ENCODE results near the gene ZNF526.
"Not testable (repeated sequence)": the region's sequence is repeated elsewhere in the genome, so short reads cannot be mapped to it uniquely, and the experiment has no call there.

The ZNF526 gene

DNA sequence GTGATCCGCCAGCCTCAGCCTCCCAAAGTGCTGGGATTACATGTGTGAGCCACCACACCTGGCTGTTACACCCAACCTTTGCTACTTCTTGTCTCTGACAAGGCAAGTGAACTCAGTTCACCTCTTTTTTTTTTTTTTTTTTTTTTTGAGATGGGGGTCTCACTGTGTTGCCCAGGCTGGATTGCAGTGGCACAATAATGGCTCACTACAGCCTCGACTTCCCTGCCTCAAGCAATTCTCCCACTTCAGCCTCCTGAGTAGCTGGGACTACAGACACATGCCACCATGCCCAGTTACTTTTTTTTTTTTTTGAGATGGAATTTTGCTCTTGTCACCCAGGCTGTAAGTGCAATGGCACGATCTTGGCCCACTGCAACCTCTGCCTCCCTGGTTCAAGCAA, 37.7 kb downstream of the ZNF526 start:
- not testable (repeated sequence) for DNase-seq (ENCODE audit: low spot score); FAIRE-seq

DNA sequence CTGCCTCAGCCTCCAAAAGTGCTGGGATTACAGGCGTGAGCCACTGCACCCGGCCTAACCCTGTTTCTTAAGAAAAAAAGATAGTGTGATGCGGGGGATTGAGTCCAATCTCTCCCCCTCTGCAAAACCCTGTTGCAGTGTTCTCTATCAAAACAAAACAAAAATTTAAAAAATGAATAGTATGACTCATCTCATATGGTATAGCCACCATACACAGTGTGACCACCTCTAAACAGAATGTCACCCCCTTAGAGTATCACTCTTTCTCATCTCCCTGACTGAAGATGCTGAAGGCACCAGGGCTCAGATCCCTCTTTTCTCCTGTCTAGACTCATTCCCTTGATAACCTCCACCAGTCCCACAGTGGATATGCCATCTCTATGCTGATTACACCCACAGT, 41.7 kb downstream of the ZNF526 start:
- DNase-seq (ENCODE audit: low spot score) (no peak), FAIRE-seq (no peak)

DNA sequence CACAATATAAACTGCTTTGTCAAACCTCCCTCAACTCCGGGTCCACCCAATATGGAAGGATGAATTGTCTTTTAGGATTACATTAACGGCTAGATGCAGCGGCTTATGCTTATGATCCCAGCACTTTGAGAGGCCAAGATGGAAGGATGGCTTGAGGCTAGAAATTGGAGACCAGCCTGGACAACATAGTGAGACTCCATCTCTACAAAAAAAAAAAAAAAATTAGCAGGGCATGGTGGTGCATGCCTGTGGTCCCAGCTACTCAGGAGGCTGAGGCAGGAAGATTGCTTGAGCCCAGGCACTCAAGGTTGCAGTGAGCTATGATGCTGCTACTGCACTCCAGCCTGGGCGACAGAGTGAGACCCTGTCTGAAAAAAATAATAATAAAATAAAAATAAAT, 46.0 kb downstream of the ZNF526 start:
- not testable (repeated sequence) for FAIRE-seq; DNase-seq (ENCODE audit: low spot score)

DNA sequence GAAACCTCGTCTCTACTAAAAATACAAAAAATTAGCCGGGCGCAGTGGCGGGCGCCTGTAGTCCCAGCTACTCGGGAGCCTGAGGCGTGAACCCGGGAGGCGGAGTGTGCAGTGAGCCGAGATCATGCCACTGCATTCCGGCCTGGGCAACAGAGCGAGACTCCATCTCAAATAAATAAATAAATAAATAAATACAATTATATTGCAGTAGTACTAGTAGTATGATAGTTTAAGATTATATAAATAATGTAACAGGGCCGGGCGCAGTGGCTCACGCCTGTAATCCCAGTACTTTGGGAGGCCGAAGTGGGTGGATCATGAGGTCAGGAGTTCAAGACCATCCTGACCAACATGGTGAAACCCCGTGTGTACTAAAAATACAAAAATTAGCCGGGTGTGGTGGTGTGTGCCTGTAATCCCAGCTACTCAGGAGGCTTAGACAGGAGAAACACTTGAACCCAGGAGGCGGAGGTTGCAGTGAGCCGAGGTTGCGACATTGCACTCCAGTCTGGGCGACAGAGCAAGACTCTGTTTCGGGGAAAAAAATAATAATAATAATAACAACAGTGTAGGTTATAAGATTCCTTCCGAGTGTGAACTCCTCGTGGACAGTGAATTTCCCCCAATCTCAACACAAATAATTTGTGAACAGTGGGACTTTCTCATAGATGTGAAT, 47.0 kb downstream of the ZNF526 start:
- DNase-seq (ENCODE audit: low spot score); FAIRE-seq: not testable (repeated sequence)

DNA sequence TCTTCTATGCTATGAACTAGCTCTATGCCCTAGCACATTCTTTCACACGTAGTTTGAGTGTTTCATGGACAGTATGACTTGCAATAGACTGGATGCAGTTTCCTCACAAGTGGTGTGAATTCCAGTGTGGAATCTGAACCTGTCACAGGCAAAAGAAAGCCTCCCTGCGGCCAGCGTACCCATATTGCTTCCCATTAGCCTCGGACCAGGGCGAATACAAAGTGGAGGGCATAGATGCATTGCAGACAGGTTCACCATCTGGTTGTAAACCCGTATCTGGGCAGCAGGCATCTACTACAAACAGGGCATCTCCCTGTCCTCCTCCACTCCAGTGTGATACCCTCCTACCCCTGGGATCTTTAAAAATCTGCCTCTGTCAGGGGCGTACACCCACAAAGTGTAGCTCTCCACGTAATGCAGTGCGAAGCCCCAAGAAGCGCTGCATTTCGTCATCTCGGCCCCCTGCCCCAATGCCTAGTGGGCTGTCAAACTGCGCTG, 47.6 kb downstream of the ZNF526 start:
- no peak for FAIRE-seq
- no peak for DNase-seq (ENCODE audit: low spot score)

DNA sequence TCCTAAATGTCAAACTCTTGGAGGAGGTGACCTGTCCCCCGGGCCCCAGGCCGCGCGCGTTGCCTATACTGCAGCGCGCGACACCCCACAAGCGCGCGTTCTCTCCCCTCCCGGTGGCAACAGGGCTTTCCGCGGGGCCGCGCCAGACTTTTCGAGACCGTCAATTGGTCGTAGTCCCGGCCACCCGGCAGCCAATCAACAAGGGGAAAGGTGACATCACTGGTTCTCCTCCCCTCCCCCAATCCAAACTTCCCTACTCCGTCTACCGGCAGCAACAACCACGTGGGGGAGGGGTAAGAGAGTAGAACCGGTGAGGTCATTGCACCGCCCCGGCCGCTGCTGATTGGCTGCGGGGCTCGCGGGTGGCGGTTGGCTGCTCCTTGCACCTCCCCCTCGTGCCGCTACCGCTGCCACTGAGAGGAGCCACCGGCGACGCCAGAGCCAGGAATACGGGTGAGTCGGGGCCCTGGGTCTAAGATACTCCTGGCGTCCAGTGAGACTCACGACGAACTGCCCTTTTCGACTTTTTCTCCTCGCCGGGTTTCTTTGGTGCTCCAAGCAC, 48.1 kb downstream of the ZNF526 start:
- DNase-seq (ENCODE audit: low spot score) (peak; percentile 92), FAIRE-seq (peak; percentile 81)

DNA sequence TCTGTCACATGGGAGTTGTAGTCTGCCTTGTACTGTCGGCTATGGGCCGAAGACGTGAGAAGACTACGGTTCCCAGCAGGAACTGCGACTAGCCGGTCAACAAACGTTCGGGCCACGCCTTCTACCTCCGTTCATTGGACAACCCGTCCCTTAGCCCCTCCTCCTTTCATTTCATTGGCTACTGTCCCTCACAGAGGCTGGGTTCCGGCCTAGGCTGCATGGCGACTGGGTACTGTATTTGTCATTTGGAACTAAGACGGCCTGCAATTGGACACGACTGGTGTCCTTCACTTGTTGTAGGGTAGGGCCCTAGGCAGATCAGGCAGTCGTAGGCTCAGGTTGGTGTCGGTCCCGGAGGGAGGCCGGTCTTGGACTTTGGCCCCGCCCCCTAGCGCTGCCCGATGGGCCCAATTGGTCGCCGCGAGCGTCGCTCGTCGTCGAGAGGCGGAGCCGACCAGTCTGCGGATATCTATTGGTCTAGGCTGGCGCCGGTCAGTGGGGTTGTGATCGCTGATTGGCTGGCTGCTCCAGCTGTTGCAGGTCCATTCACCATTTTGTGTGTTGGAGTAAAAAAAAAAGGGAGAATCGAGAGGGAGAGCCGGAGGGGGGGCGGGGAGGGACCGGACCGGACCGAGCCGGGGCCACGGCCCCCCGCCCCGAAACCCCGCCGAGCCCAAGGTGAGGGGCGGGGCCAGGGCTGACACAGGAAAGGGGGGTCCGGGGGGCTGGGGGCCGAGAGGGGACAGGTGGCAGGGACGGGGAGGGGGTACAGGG, 48.8 kb downstream of the ZNF526 start, which contains the start of gene CIC:
CIC (plus strand) TSS at position 549 of the 774 bp plus-strand sequence. CDS start 2,532 bp downstream, outside the sequence.
- peak; percentile 94 for DNase-seq (ENCODE audit: low spot score)
- peak; percentile 9 for FAIRE-seq

DNA sequence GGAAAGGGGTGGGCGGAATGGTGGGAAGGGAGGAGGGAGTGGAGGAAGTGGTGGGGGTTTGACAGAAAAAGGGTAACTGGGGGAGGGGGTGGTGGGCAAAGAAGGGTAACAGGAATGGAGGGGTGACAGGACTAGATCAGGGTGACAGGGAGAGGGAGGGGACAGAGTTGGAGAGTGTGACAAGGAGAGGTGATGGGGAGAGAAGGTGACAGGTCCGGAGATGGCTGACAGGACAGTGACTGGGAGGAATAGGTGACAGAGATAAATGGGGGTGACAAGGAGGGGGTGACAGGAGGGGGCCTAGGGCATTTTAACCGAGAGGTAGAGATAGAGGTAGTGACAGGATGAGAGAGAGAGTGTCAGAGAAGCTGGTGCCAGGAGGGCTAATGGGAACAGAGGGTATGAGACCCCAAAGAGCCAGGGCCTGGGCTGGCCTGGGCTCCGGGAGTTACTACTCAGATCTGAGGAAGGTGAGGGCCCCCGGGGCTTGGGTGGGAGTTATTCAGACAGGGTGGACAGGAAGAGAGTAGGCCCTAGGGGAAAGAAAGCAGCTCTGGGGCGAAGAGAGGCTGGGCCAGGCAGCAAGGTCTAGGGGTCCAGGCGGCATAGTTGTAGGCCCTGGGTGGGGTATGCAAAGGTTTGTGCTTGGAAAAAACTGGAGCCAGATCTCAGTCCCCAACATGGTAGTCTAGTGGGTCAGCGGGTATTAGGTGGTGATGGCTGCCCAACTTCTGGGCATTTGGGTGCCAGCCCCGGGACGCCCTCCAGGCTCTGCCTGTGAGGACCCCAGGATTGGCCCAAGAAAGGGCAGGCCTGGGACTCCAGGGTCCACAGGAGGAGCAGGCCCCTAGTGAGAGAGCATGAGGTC, 49.6 kb downstream of the ZNF526 start:
- FAIRE-seq (no peak), DNase-seq (ENCODE audit: low spot score) (no peak)

DNA sequence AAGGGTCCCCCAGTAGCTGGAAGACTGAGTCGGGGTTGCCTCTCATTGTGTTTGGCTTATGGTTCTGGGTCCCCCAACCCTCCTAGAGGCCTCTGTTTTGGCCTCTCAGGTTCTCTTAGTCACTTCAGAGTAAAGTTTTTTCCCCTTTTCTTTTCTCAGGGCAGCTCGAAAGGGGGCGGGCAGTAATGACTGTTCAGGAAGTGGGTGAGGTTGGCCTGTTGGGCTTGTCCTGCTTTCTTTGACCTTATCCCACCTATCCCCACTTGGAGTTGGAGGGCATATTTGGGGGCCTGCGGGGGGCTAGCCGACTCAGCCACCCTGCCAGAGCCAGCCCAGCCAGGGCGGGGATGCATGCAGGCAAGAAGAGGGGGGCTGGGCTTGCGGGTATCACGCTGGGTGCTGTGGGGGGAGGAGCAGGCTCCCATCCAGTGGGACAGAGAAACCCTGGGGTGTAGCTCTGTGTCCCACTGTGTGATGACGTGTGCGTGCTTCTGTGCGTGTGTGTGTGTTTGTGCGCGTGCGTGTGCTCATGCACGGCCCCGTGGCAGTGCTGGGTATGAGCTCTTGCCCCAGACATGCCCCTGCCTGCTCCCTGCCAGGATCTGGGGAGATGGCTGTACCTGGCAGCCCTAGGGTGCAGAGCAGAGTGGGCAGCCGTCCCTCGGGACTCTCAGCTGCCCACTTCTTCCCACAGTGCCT, 50.4 kb downstream of the ZNF526 start:
- DNase-seq (ENCODE audit: low spot score) (peak; percentile 45), FAIRE-seq (peak; percentile 96)

DNA sequence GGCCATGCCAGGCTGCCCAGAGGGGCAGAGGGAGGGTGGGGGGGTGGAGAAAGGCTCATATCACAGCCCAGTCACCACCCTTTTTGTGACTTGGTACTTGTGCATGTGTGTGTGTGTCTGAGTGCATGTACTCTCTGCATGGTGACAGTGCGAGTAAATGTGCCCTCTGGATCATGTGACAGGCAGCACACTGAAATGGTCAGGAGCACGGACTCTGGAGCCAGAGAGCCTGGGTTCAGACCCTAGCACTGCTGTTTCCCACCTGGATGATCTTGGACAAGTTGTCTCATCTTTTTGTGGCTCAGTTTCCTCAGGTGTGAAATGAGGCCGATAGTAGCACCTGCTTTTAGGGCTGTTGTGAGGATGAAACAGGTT, 50.9 kb downstream of the ZNF526 start:
- DNase-seq (ENCODE audit: low spot score) = no peak
- peak; percentile 63 for FAIRE-seq

DNA sequence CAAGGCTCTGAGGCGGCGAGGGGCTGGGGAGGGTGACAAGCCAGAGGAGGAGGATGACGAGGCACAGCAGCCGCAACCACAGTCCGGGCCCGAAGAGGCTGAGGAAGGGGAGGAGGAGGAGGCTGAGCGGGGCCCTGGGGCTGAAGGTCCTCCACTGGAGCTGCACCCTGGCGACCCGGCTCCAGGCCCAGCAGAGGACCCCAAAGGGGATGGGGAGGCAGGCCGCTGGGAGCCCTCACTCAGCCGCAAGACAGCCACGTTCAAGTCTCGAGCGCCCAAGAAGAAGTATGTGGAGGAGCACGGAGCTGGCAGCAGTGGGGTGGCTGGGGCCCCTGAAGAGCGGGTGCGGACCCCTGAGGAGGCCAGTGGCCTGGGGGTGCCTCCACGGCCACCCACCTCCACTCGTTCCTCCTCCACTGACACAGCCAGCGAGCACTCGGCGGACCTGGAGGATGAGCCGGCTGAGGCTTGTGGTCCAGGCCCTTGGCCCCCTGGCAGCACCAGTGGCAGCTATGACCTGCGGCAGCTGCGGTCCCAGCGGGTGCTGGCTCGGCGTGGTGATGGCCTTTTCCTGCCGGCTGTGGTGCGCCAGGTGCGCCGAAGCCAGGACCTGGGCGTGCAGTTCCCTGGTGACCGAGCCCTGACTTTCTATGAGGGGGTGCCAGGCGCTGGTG, 51.9 kb downstream of the ZNF526 start:
- FAIRE-seq = no peak
- no peak for DNase-seq (ENCODE audit: low spot score)

DNA sequence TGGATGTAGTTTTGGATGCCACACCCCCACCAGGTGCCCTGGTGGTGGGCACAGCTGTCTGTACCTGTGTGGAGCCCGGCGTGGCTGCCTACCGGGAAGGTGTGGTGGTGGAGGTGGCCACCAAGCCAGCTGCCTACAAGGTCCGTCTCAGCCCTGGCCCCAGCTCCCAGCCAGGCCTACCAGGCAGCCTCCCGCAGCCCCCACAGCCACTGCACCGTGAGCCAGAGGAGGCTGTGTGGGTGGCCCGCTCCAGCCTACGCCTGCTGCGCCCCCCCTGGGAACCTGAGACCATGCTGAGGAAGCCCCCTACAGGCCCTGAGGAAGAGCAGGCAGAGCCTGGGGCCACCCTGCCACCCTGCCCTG, 52.4 kb downstream of the ZNF526 start:
- DNase-seq (ENCODE audit: low spot score) (no peak), FAIRE-seq (no peak)

DNA sequence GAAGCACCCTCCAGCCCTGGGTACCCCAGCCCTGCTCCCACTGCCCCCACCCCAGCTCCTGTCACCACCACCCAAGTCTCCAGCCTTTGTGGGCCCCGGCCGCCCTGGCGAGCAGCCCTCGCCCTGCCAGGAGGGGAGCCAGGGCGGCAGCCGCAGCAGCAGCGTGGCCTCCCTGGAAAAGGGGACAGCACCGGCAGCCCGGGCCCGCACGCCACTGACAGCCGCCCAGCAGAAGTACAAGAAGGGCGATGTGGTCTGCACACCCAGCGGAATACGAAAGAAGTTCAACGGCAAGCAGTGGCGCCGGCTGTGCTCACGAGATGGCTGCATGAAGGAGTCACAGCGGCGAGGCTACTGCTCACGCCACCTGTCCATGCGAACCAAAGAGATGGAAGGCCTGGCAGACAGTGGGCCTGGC, 52.9 kb downstream of the ZNF526 start:
- DNase-seq (ENCODE audit: low spot score) (no peak), FAIRE-seq (no peak)

DNA sequence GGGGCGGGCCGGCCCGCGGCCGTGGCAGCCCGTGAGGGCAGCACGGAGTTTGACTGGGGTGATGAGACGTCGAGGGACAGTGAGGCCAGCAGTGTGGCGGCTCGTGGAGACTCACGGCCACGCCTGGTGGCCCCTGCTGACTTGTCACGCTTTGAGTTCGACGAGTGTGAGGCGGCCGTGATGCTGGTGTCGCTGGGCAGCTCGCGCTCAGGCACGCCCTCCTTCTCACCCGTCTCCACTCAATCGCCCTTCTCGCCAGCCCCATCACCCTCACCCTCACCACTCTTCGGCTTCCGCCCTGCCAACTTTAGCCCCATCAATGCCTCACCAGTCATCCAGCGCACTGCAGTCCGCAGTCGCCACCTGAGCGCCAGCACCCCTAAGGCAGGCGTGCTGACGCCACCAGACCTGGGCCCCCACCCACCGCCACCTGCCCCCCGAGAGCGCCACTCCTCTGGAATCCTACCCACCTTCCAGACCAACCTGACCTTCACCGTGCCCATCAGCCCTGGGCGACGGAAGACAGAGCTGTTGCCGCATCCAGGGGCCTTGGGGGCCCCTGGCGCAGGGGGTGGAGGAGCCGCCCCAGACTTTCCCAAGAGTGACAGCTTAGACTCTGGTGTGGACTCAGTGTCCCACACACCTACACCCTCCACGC, 53.4 kb downstream of the ZNF526 start:
- no peak for DNase-seq (ENCODE audit: low spot score)
- no peak for FAIRE-seq

DNA sequence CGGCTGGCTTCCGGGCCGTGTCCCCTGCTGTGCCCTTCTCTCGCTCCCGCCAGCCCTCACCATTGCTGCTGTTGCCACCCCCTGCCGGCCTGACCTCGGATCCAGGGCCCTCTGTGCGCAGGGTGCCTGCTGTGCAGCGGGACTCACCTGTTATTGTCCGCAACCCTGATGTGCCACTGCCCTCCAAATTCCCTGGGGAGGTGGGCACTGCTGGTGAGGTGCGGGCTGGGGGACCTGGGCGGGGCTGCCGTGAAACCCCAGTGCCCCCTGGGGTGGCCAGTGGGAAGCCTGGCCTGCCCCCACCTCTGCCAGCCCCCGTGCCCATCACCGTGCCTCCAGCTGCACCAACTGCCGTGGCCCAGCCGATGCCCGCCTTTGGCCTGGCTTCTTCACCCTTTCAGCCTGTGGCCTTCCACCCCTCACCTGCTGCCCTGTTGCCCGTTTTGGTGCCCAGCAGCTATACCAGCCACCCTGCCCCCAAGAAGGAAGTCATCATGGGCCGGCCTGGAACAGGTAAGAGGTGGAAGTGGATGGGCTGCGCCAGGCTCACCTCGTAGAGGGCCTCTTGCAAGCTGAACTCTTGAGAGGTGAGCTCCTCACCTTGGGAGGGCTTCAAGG, 54.1 kb downstream of the ZNF526 start:
- DNase-seq (ENCODE audit: low spot score) (no peak), FAIRE-seq (no peak)

DNA sequence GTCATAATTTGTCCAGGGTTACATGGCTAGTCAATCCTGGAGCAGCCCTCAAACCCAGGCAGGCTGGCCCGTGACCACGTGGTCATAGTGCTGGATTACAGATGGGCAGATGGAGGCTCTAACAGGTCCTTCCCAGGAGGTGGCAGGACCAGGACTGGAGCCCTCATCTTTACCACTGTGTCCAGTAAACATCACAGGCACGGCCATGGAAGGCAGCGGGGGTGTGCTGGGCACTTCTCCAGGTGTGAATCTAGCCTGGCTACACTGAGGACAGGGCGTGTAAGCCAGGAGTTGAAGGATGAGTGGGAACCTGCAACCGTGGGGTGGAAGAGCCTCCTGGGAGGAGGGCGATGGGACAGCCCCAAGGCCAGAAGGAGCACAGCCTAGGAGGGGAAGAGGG, 55.0 kb downstream of the ZNF526 start:
- no peak for DNase-seq (ENCODE audit: low spot score)
- FAIRE-seq = peak; percentile 53

DNA sequence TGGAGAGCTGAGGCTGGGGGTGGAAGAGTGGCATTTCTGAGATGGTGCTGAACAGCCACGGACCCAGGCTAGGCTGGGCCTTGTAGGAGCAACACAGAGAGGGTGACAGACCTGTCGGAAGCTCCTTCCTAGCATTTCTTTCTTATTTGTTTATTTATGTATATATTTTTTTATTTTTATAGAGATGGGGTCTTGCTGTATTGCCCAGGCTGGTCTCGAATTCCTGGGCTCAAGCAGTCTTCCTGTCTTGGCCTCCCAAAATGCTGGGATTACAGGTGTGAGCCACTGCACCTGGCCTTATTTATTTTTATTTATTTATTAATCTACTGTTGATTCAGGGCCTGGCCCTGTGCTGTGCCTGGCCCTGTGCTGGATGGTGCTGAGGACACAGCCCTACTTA, 55.4 kb downstream of the ZNF526 start:
- FAIRE-seq (no peak), DNase-seq (ENCODE audit: low spot score) (no peak)

DNA sequence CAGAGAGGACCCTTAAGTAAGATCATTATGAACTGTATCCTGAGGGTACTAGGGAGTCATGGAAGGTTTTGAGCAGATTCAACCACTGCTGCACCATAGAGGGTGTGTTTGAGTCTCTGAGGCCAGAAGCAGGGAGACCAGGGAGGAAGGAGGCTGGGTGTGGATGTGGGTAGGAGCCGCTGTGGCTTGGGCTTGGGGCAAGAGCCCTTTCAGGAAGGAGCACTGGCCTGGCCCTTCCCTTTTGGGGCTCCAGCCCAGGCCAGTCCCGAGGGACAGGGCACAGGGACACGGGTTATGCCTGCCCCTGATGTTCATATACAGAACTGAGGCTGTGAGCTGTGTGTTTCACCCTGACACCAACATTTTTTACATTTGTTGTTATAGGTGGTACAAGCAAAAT, 56.2 kb downstream of the ZNF526 start:
- no peak for FAIRE-seq
- no peak for DNase-seq (ENCODE audit: low spot score)

DNA sequence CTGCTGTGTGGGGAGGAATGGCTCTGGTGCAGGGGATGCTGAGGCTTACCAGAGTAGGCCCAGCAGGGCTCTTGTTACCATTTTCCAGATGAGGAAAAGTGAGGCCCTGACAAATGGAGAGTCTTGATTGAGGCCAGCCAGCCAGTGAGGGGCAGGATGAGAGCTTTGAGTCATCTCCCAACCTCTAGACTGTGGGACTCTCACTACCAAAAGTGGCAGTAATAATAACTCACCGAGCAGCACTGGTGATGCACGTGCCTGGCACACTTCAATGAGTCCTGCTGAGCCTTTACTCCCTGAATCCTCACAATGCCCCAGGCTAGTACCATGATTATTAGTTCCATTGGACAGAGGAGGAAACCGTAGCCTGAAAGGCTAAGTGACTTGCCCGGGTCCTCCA, 56.7 kb downstream of the ZNF526 start:
- FAIRE-seq = no peak
- DNase-seq (ENCODE audit: low spot score) = no peak

Data from urothelium cell line (cell line).